Activated naive CD8-positive, alpha-beta T cell treated with anti-CD3 and anti-CD28 coated beads, Interleukin-2, amount 50 U/mL, for 24 hours (primary cell): ENCODE results near the gene COL6A1.
"Not testable (repeated sequence)": the region's sequence is repeated elsewhere in the genome, so short reads cannot be mapped to it uniquely, and the experiment has no call there.

Source experiments
- ATAC-seq: fragments of 150-1000 bp; cut with Tn5 transposase; one replicate; pipeline ENCODE4 v1.10.0; 2021
- DNase-seq: peaks from one replicate; pipeline ENCODE4 v3.0.0; 2021
- H3K27ac Mint-ChIP-seq: one replicate; pipeline ENCODE4 v1.8.0; 2021; ENCODE audit warnings: mild to moderate bottlenecking, mixed read lengths
- H3K27me3 Mint-ChIP-seq: one replicate; pipeline ENCODE4 v1.8.0; 2021; ENCODE audit warnings: mixed read lengths
- H3K36me3 Mint-ChIP-seq: one replicate; pipeline ENCODE4 v1.8.0; 2021; ENCODE audit warnings: low read depth, mixed read lengths
- H3K4me1 Mint-ChIP-seq: one replicate; pipeline ENCODE4 v1.8.0; 2021; ENCODE audit warnings: mixed read lengths
- H3K4me3 Mint-ChIP-seq: one replicate; pipeline ENCODE4 v1.8.0; 2021; ENCODE audit warnings: mild to moderate bottlenecking, moderate library complexity, mixed read lengths
- H3K9me3 Mint-ChIP-seq: one replicate; pipeline ENCODE4 v1.8.0; 2021; ENCODE audit warnings: mixed read lengths

COL6A1 gene

GRCh38 chr21:45942755-45943629 lies 38.6 kb upstream of the COL6A1 start:
- DNase-seq (no peak), ATAC-seq (no peak)
- no peaks in the 10 kb centered on the region for H3K27me3 Mint-ChIP-seq
- H3K9me3 Mint-ChIP-seq, result no peaks in the 10 kb centered on the region
- H3K4me3 Mint-ChIP-seq, result no peak overlapping the region
- H3K27ac Mint-ChIP-seq, result no peak overlapping the region
- H3K4me1 Mint-ChIP-seq, result no peaks in the 10 kb centered on the region
- H3K36me3 Mint-ChIP-seq, result no peaks in the 10 kb centered on the region

- Mint-ChIP-seq H3K4me1 (no peaks in the 10 kb centered on the region), H3K27me3 (no peaks in the 10 kb centered on the region), H3K4me3 (no peak overlapping the region), H3K9me3 (no peaks in the 10 kb centered on the region), H3K27ac (no peak overlapping the region), H3K36me3 (no peaks in the 10 kb centered on the region)
- DNase-seq (no peak), ATAC-seq (no peak)
These were observed 37.7 kb upstream of the COL6A1 start for GRCh38 chr21:45943630-45944540.

- no peaks in the 10 kb centered on the region for H3K4me1 Mint-ChIP-seq
- H3K27ac Mint-ChIP-seq, result no peak overlapping the region
- H3K36me3 Mint-ChIP-seq, result no peaks in the 10 kb centered on the region
- H3K9me3 Mint-ChIP-seq, result no peaks in the 10 kb centered on the region
- H3K27me3 Mint-ChIP-seq, result no peaks in the 10 kb centered on the region
- DNase-seq (no peak), ATAC-seq (no peak)
- no peak overlapping the region for H3K4me3 Mint-ChIP-seq
These were observed 37.0 kb upstream of the COL6A1 start for GRCh38 chr21:45944601-45945000.

DNA sequence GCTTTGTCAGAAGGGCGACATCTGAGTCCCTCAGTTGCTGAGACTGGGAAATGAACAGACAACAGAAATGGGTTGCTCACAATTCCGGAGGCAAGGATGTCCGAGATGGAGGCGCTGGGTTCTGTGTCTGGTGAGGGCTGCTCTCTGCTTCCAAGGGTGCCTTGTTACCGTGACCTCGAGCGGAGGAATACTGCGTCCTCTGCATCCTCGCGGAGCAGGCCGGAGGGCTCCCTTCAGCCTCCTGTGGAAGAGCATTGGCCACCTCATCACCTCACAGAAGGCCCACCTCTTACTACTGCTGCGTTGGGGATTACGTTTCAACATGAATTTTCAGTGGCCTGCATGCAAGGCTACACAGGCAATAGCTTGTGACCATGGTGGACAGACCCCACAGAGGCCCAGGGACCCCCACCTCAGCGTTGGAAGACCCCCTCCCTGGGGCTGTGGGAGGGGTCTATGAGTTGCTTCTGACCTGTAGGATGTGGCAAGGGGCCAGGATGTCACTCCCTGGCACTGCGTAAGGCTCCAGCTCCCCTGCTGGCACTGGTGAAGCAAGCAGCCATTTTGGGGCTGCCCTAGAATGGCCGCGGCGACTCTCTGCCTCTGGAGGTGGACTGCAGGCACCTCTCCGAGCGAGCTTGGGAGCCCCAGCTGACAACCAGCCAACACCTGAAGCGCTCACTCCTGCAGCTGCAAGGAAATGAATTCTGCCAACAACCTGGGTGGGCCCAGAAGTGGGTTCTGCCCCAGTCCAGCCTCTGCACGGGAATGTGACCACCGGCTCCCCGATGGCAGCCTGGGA lies 36.3 kb upstream of the COL6A1 start:
- H3K9me3 Mint-ChIP-seq, result no peaks in the 10 kb centered on the region
- H3K4me3 Mint-ChIP-seq, result no peak overlapping the region
- H3K27ac Mint-ChIP-seq, result no peak overlapping the region
- no peaks in the 10 kb centered on the region for H3K4me1 Mint-ChIP-seq
- H3K27me3 Mint-ChIP-seq, result no peaks in the 10 kb centered on the region
- no peaks in the 10 kb centered on the region for H3K36me3 Mint-ChIP-seq
- ATAC-seq (no peak), DNase-seq (no peak)

DNA sequence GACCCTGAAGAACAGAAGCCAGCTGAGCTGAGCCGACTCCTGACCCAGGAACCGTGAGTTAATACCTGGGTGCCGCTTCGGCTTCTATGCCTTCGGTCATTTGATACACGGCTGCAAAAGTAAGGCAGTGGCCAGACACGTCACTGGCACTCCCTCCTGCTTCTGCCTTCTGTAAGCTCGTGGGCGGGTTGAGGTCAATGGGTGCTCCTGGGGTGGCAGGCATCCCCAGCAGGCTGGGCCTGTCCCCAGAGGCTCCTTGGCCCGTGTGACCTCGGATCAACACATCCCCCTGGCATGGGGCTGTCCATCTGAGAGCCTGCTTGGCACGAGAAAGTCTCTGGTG lies 35.7 kb upstream of the COL6A1 start:
- Mint-ChIP-seq H3K36me3 (no peaks in the 10 kb centered on the region), H3K4me1 (no peaks in the 10 kb centered on the region), H3K9me3 (no peaks in the 10 kb centered on the region), H3K27ac (no peak overlapping the region), H3K27me3 (peaks cover under 1% of the 10 kb centered on the region), H3K4me3 (no peak overlapping the region)
- ATAC-seq (no peak), DNase-seq (no peak)

DNA sequence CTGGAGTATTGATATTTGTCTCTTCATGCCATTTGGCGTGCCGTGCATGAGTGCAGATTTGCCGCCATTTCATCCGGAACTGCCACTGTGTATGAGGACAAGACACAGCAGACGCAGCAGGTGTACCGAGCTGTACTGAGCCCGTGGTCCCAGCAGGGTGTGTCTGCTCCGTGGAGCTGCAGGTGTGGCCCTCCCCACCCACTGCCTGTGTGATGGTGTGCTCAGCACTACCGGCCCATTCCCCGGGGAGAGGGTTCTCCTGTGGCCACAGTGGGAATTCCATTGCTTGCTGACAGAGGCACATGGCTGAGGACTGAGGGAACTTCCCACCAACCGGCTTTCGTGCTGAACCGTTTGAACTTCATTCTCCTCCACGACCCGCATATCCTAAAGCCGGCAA lies 34.3 kb upstream of the COL6A1 start:
- no peaks in the 10 kb centered on the region for H3K4me1 Mint-ChIP-seq
- no peak for ATAC-seq
- H3K4me3 Mint-ChIP-seq, result no peak overlapping the region
- H3K36me3 Mint-ChIP-seq, result no peaks in the 10 kb centered on the region
- DNase-seq, result no peak
- peaks cover 5% of the 10 kb centered on the region for H3K27me3 Mint-ChIP-seq
- H3K9me3 Mint-ChIP-seq, result no peaks in the 10 kb centered on the region
- no peak overlapping the region for H3K27ac Mint-ChIP-seq

DNA sequence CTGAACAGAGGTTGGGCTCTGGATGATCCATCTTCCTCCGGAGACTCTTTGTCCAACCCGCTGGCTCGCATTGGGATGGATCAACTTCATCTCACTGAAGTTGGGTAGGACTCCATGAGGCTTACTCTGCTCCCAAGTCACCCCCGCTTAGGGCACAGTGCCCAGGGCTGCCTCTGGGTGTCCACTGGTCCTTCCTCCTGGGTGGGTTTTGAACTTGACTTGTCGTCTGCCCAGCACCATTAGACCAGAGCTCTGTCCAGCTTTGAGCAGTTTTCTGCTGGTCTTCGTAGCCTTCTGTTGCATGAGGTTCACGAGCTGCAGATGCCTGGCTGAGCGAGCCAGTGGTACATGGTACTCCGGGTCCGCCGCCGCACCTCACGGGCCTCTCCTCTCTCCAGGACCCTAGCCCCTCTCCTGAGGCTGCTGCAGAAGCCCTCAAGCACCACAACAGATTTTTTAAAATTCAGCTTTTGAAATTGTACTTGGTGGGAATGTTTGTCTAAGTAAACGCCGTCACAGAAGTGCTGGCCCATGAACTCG lies 33.8 kb upstream of the COL6A1 start:
- Mint-ChIP-seq H3K36me3 (no peaks in the 10 kb centered on the region), H3K4me3 (no peak overlapping the region), H3K9me3 (no peaks in the 10 kb centered on the region), H3K27ac (no peak overlapping the region), H3K4me1 (no peaks in the 10 kb centered on the region), H3K27me3 (peaks cover 5% of the 10 kb centered on the region)
- ATAC-seq (no peak), DNase-seq (no peak)

DNA sequence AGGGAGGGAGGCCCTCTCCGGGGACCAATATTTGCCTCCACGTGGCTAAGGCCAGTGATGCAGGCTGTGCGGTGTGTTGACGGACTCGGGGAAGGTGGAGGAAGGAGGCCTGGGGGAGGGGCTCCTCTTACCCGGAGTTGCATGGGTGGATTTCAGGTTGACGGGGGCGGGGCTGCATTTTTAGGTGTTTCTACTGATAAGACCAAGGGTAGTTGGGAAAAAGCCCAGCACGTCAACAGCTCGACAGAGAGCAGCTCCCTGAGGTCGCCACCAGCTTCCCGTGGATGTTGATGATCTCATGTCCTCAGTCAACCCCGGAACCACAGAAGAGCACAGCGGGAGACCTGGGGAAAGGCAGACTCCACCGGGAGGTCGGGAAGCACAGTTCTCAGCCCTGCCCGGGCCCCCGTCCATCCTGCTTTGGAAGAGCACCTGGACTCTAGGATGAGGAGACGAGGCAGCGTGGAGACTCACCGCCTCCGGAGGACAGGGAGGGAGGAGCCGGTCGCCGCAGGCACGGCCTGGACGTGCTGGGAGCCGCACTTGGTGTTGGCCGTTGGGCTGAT lies 32.9 kb upstream of the COL6A1 start:
- Mint-ChIP-seq H3K36me3 (no peaks in the 10 kb centered on the region), H3K27ac (no peak overlapping the region), H3K4me3 (no peak overlapping the region), H3K4me1 (no peaks in the 10 kb centered on the region), H3K27me3 (peaks cover 5% of the 10 kb centered on the region), H3K9me3 (no peaks in the 10 kb centered on the region)
- ATAC-seq (no peak), DNase-seq (no peak)

DNA sequence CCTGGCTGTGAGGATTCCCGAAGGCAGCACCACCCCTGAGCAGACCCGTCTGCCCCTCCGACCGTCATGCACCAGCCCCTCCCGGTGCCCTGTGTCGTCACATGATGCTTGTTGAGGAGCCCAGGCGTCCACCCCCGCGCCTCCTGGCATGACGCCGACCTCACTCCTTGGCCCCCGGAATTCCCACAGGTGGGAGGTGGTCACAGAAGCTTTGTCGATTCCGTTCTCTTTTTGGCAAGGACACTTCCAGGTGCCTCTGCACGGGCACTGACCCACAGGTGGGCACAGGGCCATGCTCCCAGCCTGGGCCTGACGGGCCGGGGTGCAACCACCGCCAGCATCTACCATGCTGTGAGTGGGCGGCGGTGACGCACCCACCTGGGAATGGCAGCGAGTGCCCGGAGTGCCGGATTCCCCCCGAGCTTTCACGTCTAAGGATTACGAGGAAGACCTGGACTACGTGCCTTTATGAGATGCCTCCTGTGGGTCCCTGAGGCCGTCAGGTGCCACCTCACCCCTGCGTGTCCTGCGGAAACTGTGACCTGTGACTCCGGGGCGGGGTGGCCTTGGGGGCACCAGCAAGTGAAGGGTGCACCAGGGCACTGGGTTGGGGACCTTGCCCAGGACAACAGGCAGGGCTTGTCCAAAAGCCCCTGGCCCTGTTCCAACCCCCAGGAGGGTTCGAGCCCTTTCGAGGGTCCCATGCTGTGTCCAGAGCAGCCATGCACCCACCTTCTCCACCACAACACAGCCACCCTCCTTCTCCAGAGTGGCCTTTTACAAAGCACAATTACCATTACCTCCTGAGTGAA lies 31.4 kb upstream of the COL6A1 start:
- H3K36me3 Mint-ChIP-seq, result no peaks in the 10 kb centered on the region
- no peak overlapping the region for H3K27ac Mint-ChIP-seq
- ATAC-seq (no peak), DNase-seq (no peak)
- H3K27me3 Mint-ChIP-seq, result peaks cover 5% of the 10 kb centered on the region
- H3K9me3 Mint-ChIP-seq, result no peaks in the 10 kb centered on the region
- H3K4me1 Mint-ChIP-seq, result no peaks in the 10 kb centered on the region
- H3K4me3 Mint-ChIP-seq, result no peak overlapping the region

DNA sequence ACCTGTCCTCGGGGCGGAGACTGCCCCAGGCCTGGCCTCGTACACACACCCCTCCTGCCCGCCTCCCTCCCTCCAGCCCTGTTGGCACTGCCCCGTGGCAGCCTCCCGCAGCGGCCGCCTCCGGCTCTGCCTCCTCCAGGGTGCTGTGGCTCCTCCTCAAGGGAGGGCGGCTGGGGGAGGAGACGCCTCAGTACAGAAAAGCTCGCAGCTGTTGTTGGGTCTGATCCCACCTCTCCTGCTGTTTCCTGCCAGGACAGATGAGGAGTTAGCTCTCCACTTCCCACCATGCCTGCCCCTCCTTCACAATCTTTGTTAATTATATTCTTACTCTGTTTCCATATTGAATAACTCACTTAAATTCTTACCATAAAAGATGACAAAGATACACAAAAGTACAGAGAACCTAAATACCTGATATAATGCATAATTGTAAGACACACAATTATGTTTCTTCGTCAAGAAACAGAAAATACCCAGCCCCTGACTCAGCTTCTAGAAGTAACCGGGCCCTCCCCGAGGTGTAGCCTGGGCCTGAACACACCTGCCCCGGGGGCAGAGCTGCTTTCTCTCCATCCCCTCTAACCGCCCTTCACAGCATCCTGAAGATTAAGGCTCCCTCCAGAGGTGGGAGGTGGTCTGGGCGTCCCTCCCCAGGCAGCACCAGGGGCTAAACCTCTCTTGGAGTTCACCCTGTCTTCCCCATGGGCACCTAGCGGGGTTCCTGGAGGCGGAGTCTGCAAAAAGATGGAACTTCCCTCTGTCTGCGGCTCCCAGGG lies 30.6 kb upstream of the COL6A1 start:
- no peaks in the 10 kb centered on the region for H3K4me1 Mint-ChIP-seq
- H3K36me3 Mint-ChIP-seq, result no peaks in the 10 kb centered on the region
- H3K27ac Mint-ChIP-seq, result no peak overlapping the region
- H3K9me3 Mint-ChIP-seq, result no peaks in the 10 kb centered on the region
- no peak for ATAC-seq
- peaks cover 5% of the 10 kb centered on the region for H3K27me3 Mint-ChIP-seq
- H3K4me3 Mint-ChIP-seq, result no peak overlapping the region
- no peak for DNase-seq

GRCh38 chr21:45951676-45952075 lies 29.9 kb upstream of the COL6A1 start:
- DNase-seq, result no peak
- Mint-ChIP-seq H3K27me3 (peaks cover 9% of the 10 kb centered on the region), H3K4me1 (no peaks in the 10 kb centered on the region), H3K27ac (no peak overlapping the region), H3K9me3 (no peaks in the 10 kb centered on the region), H3K4me3 (no peak overlapping the region), H3K36me3 (no peaks in the 10 kb centered on the region)
- no peak for ATAC-seq

DNA sequence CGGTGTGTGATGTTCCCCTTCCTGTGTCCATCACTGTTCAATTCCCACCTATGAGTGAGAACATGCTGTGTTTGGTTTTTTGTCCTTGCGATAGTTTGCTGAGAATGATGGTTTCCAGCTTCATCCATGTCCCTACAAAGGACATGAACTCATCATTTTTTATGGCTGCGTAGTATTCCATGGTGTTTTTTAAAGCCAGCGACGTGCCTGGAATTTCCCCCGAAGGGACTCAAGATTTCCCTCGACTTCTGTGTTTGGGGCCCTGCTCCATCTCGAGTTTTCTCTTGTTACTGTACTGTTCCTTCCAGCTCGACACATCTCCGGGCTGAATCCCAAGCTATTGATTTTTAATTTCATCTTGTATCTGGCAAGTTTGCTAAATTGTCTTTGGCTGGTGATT lies 29.0 kb upstream of the COL6A1 start:
- not testable (repeated sequence) for H3K27ac Mint-ChIP-seq, H3K36me3 Mint-ChIP-seq, H3K9me3 Mint-ChIP-seq, ATAC-seq, H3K27me3 Mint-ChIP-seq, H3K4me3 Mint-ChIP-seq, H3K4me1 Mint-ChIP-seq, DNase-seq

DNA sequence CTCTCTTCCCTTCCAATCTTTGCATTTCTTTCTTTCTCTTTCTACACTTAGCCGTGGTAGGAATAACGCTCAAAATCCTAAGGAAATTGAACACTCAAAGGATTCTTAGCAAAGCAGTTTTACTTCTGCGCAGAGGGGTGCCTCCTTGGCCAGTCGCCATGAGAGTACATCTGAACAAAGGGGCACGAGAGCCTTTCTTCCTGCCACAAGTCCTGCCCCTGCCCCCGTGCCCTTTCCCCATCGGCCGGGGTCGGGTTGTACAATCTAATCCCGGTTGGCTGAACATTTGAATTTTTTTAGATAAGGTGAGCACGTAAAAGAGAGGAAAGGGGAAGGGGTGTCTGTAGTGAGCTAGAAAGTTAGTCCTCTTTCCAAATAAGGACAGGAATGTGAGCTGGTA lies 28.6 kb upstream of the COL6A1 start:
- Mint-ChIP-seq H3K27me3 (peaks cover 9% of the 10 kb centered on the region), H3K4me3 (no peak overlapping the region), H3K27ac (no peak overlapping the region), H3K9me3 (no peaks in the 10 kb centered on the region), H3K4me1 (no peaks in the 10 kb centered on the region), H3K36me3 (no peaks in the 10 kb centered on the region)
- DNase-seq (no peak), ATAC-seq (no peak)
